Erythroblast (primary cell): ENCODE results near the gene L3MBTL4.

Experiments
- GATA1 ChIP-seq: IDR thresholded peaks from 2 replicates; pipeline ENCODE4 v1.6.1; 2011; ENCODE audit warnings: low read depth, mild to moderate bottlenecking, control low read depth, low read length, moderate library complexity
- POLR2A ChIP-seq: IDR thresholded peaks from 2 replicates; pipeline ENCODE4 v1.6.1; 2011; ENCODE audit warnings: mild to moderate bottlenecking, low read length

DNA sequence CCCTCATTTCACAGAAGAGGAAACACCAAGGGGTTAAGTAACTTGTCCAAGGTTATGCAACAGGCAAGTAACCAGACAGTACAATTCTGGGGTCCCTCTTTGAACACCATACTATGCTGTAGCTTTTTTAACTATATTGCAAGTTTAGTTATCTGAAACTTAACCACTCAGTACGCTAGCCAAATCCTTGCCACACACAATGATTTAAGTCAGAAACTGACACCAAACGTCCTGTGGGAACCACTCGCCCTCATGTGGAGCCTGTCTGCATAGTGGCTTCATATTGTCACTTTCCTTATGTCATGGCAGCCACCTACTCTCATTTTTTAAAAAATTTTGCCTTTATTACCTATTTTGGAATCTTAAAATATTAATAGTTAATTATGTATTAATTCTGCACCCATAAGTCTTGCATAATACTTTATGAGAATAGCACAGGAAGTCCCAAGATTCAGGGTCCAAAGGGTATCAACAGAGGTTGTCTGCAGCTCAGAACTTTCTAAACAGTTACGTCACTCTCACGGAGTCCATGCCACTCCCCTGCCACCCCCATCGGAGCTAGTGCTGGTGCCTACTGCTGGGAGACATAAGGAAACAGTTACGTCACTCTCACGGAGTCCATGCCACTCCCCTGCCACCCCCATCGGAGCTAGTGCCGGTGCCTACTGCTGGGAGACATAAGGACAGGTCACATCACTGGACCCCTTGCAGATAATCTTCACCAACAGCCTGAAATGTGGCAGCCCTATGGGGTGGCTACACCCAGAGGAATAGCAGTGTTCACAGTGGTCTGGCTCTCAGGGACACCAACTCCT, 99.0 kb downstream of the L3MBTL4 start:
- no peak for TF ChIP-seq POLR2A
- TF ChIP-seq GATA1, result no peak
